Type B pancreatic cell (in vitro differentiated cells): Measurements from ENCODE around the gene APOBEC3C. TPM values are rescaled to one million over a fixed set of nuclear protein-coding genes. Genes with fewer than 3 reads are reported as not detected.
"Not testable (repeated sequence)": the region's sequence is repeated elsewhere in the genome, so short reads cannot be mapped to it uniquely, and the experiment has no call there.

Source experiments
- DNase-seq: peaks from one replicate; pipeline ENCODE4 v3.0.0; 2021; ENCODE audit warnings: mixed read lengths; ENCODE audit not compliant: unreplicated experiment; ENCODE audit errors: extremely low spot score
- H3K27ac Mint-ChIP-seq: 2 replicates; pipeline ENCODE4 v1.8.0; 2021; ENCODE audit warnings: mild to moderate bottlenecking, mixed read lengths
- H3K27me3 Mint-ChIP-seq: 2 replicates; pipeline ENCODE4 v1.8.0; 2021; ENCODE audit warnings: mixed read lengths
- H3K36me3 Mint-ChIP-seq: 2 replicates; pipeline ENCODE4 v1.8.0; 2021; ENCODE audit warnings: mixed read lengths
- H3K4me1 Mint-ChIP-seq: one replicate; pipeline ENCODE4 v1.8.0; 2021; ENCODE audit warnings: mixed read lengths; ENCODE audit not compliant: unreplicated experiment
- H3K4me3 Mint-ChIP-seq: 2 replicates; pipeline ENCODE4 v1.8.0; 2021; ENCODE audit warnings: mild to moderate bottlenecking, mixed read lengths
- H3K9me3 Mint-ChIP-seq: 2 replicates; pipeline ENCODE4 v1.8.0; 2021; ENCODE audit warnings: mixed read lengths
- CTCF ChIP-seq: fragments of 200-600 bp; sonication (generic); conservative IDR thresholded peaks from 2 replicates; pipeline ENCODE4 v1.5.0; 2021; ENCODE audit warnings: antibody characterized with exemption, mild to moderate bottlenecking
- total RNA-seq: library from RNA; stranded (reverse); gene quantifications from 2 replicates; pipeline ENCODE4 v1.2.1, GENCODE V29; 2021; ENCODE audit warnings: low replicate concordance

APOBEC3C gene
- total RNA-seq, 1 donor from 2014 or later = 26.0 TPM

- peaks cover 9% of the 10 kb centered on the region for H3K4me1 Mint-ChIP-seq
- peak overlapping the region; percentile 40 for H3K4me3 Mint-ChIP-seq
- H3K9me3 Mint-ChIP-seq = peaks cover 5% of the 10 kb centered on the region
- H3K36me3 Mint-ChIP-seq = no peaks in the 10 kb centered on the region
- no peak for DNase-seq
- TF ChIP-seq CTCF = peak; percentile 71
- H3K27ac Mint-ChIP-seq = peak overlapping the region; percentile 94
- no peaks in the 10 kb centered on the region for H3K27me3 Mint-ChIP-seq
Measured at GRCh38 chr22:38981005-38981991, 32.8 kb upstream of the APOBEC3C start.

GRCh38 chr22:38981992-38982927, 31.8 kb upstream of the APOBEC3C start, which contains the start of gene APOBEC3B:
Gene APOBEC3B (plus strand): TSS chr22:38982347. CDS start chr22:38982454, 107 bp downstream.
- Mint-ChIP-seq H3K9me3 (peaks cover 5% of the 10 kb centered on the region), H3K27me3 (no peaks in the 10 kb centered on the region), H3K4me1 (peaks cover 9% of the 10 kb centered on the region), H3K27ac (peak within 1 kb of the TSS; percentile 94), H3K36me3 (no peaks in the 10 kb centered on the region), H3K4me3 (peak within 1 kb of the TSS; percentile 81)
- no peak for DNase-seq
- TF ChIP-seq CTCF = no peak

- no peak for DNase-seq
- Mint-ChIP-seq H3K27me3 (no peaks in the 10 kb centered on the region), H3K4me3 (peak overlapping the region; percentile 1), H3K4me1 (peaks cover 9% of the 10 kb centered on the region), H3K36me3 (no peaks in the 10 kb centered on the region), H3K27ac (peak overlapping the region; percentile 91), H3K9me3 (peaks cover 5% of the 10 kb centered on the region)
- no peak for TF ChIP-seq CTCF
Measured at GRCh38 chr22:38984224-38984623, 29.8 kb upstream of the APOBEC3C start.

- peak overlapping the region; percentile 91 for H3K27ac Mint-ChIP-seq
- not testable (repeated sequence) for H3K4me1 Mint-ChIP-seq, H3K27me3 Mint-ChIP-seq, H3K36me3 Mint-ChIP-seq, DNase-seq, H3K9me3 Mint-ChIP-seq
- H3K4me3 Mint-ChIP-seq = peak overlapping the region; percentile 44
Measured at GRCh38 chr22:38984784-38985757, 29.0 kb upstream of the APOBEC3C start.

DNA sequence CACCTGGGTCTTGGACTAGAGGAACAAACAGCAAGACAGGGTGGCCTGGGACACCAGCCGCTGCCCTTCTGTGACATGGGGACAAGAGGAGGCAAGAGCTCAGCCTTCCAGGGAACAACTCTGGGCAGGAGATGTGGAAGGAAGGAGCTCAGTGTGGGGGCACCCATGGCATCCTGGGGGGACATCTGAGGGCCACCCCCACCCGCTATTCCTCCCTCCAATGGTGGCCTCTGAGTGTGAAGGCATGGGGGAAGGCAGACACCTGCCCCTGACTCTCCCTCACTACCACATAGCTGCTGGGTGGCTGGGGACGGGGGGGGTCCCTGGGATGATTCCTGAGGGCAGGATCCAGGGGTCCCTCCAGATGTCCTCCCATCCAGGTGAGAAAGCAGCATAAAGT, 27.4 kb upstream of the APOBEC3C start:
- H3K27ac Mint-ChIP-seq = no peak overlapping the region
- H3K27me3 Mint-ChIP-seq = no peaks in the 10 kb centered on the region
- H3K4me1 Mint-ChIP-seq = peaks cover 5% of the 10 kb centered on the region

More for the DNA sequence above, 27.4 kb upstream of the APOBEC3C start:
- H3K4me3 Mint-ChIP-seq = no peak overlapping the region
- H3K9me3 Mint-ChIP-seq = peaks cover 5% of the 10 kb centered on the region
- no peak for DNase-seq
- no peak for TF ChIP-seq CTCF
- H3K36me3 Mint-ChIP-seq = no peaks in the 10 kb centered on the region
